ENCODE measurements around the gene TRPC6. TPM values are rescaled to one million over a fixed set of nuclear protein-coding genes. Genes with fewer than 3 reads are reported as not detected.
A peak's percentile ranks its signal among the peaks of the same experiment; 100 is the strongest.

The TRPC6 gene
- polyA plus RNA-seq, 1 donor (not counting 4 experiments of a cell fraction or from before 2014, with no cell fraction given): 0.04 TPM

DNA sequence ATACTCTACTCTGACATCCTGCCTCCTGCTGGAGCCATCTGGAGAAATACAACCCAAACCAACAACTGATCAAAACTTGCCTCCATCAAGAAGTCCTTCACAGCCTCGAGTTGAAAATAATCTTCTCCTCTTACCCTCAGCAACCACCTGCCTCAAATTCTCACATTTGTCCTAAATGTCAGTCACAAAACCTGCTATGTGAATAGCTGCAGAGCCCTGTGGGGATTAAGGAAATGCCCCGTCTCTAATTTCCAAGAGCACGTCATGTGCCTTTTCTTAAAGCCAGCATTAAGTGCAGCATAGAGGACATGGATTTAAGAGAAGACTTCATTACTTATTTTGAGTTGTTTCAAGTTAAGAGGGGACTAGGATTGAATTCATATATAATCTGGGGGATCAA lies 105.9 kb downstream of the TRPC6 start:
- Histone ChIP-seq H3K4me1 (ENCODE audit: control insufficient read depth, extremely low read depth, insufficient read depth, low read length) (peaks cover 16% of the 10 kb centered on the region), H2AFZ (ENCODE audit: control insufficient read depth, low read length) (no peak overlapping the region), H3K79me2 (ENCODE audit: control insufficient read depth, insufficient read depth, low read length) (no peaks in the 10 kb centered on the region), H3K9ac (ENCODE audit: control insufficient read depth, extremely low read depth, insufficient read depth, low read length) (no peak overlapping the region), H3K9me3 (ENCODE audit: control insufficient read depth, low read depth, low read length) (no peaks in the 10 kb centered on the region), H4K20me1 (ENCODE audit: control insufficient read depth, extremely low read depth, insufficient read depth, low read length) (no peaks in the 10 kb centered on the region), H3K4me2 (ENCODE audit: control insufficient read depth, extremely low read depth, insufficient read depth, low read depth, low read length) (peak overlapping the region; percentile 78), H3K4me3 (ENCODE audit: control insufficient read depth in 2 of 3, extremely low read depth in 1 of 3, insufficient read depth in 2 of 3, low read depth in 1 of 3, low read length in 3 of 3) (no peak overlapping the region), H3K27ac (ENCODE audit: control insufficient read depth, insufficient read depth, low read length) (no peak overlapping the region), H3K27me3 (ENCODE audit: control insufficient read depth, extremely low read depth, insufficient read depth, low read length) (no peaks in the 10 kb centered on the region), H3K9me1 (ENCODE audit: control insufficient read depth, extremely low read depth, insufficient read depth, low read length) (no peaks in the 10 kb centered on the region), H3K36me3 (ENCODE audit: control insufficient read depth in 2 of 2, extremely low read depth in 1 of 2, insufficient read depth in 2 of 2, low read length in 2 of 2) (no peaks in the 10 kb centered on the region)
- no peak for DNase-seq (ENCODE audit: low read depth, low spot score)
- TF ChIP-seq, protein P1, sequence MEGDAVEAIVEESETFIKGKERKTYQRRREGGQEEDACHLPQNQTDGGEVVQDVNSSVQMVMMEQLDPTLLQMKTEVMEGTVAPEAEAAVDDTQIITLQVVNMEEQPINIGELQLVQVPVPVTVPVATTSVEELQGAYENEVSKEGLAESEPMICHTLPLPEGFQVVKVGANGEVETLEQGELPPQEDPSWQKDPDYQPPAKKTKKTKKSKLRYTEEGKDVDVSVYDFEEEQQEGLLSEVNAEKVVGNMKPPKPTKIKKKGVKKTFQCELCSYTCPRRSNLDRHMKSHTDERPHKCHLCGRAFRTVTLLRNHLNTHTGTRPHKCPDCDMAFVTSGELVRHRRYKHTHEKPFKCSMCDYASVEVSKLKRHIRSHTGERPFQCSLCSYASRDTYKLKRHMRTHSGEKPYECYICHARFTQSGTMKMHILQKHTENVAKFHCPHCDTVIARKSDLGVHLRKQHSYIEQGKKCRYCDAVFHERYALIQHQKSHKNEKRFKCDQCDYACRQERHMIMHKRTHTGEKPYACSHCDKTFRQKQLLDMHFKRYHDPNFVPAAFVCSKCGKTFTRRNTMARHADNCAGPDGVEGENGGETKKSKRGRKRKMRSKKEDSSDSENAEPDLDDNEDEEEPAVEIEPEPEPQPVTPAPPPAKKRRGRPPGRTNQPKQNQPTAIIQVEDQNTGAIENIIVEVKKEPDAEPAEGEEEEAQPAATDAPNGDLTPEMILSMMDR (optimal IDR thresholded peaks at IDR 0.05 in 1 of 3, IDR thresholded peaks at IDR 0.05 in 1 of 3, conservative IDR thresholded peaks at IDR 0.05 in 1 of 3; ENCODE audit: extremely low read depth in 1 of 3, insufficient read depth in 2 of 3, low read length in 3 of 3): no peak
- dilution Hi-C loops (cut with MboI; ENCODE audit: extremely low pct_ligation_motif_present, low sequenced_read_pairs): no loop called here
- FAIRE-seq: no peak

- no peak for DNase-seq (ENCODE audit: low read depth, low spot score)
- no peak overlapping the region for H3K4me2 ChIP-seq (ENCODE audit: control insufficient read depth, extremely low read depth, insufficient read depth, low read depth, low read length)
Observed at GRCh38 chr11:101476191-101476590, 107.6 kb downstream of the TRPC6 start.

More at GRCh38 chr11:101476191-101476590, 107.6 kb downstream of the TRPC6 start:
- no peak for FAIRE-seq
- Histone ChIP-seq H3K9me1 (ENCODE audit: control insufficient read depth, extremely low read depth, insufficient read depth, low read length) (no peaks in the 10 kb centered on the region), H3K4me3 (ENCODE audit: control insufficient read depth in 2 of 3, extremely low read depth in 1 of 3, insufficient read depth in 2 of 3, low read depth in 1 of 3, low read length in 3 of 3) (no peak overlapping the region), H3K36me3 (ENCODE audit: control insufficient read depth in 2 of 2, extremely low read depth in 1 of 2, insufficient read depth in 2 of 2, low read length in 2 of 2) (no peaks in the 10 kb centered on the region), H3K4me1 (ENCODE audit: control insufficient read depth, extremely low read depth, insufficient read depth, low read length) (peaks cover 16% of the 10 kb centered on the region), H3K9me3 (ENCODE audit: control insufficient read depth, low read depth, low read length) (no peaks in the 10 kb centered on the region), H4K20me1 (ENCODE audit: control insufficient read depth, extremely low read depth, insufficient read depth, low read length) (no peaks in the 10 kb centered on the region), H3K27ac (ENCODE audit: control insufficient read depth, insufficient read depth, low read length) (no peak overlapping the region), H3K9ac (ENCODE audit: control insufficient read depth, extremely low read depth, insufficient read depth, low read length) (no peak overlapping the region), H3K79me2 (ENCODE audit: control insufficient read depth, insufficient read depth, low read length) (no peaks in the 10 kb centered on the region), H3K27me3 (ENCODE audit: control insufficient read depth, extremely low read depth, insufficient read depth, low read length) (no peaks in the 10 kb centered on the region), H2AFZ (ENCODE audit: control insufficient read depth, low read length) (no peak overlapping the region)
- TF ChIP-seq, protein P1 (optimal IDR thresholded peaks at IDR 0.05 in 1 of 3, IDR thresholded peaks at IDR 0.05 in 1 of 3, conservative IDR thresholded peaks at IDR 0.05 in 1 of 3; ENCODE audit: extremely low read depth in 1 of 3, insufficient read depth in 2 of 3, low read length in 3 of 3): no peak
- no peak for TF ChIP-seq EZH2 (IDR thresholded peaks at IDR 0.05; ENCODE audit: low read length)
- dilution Hi-C loops (cut with MboI; ENCODE audit: extremely low pct_ligation_motif_present, low sequenced_read_pairs): no loop called here

All from keratinocyte (primary cell).